GM12878 (cell line): ENCODE results near the gene UBTF. TPM values are rescaled to one million over a fixed set of nuclear protein-coding genes. Genes with fewer than 3 reads are reported as not detected.

Experiments used
- ATAC-seq: fragments of 200-7000 bp; cut with Tn5 transposase; 3 replicates; pipeline ENCODE4 v1.9.1; 2020; ENCODE audit warnings: mild to moderate bottlenecking, moderate library complexity
- BruUV-seq: library from RNA; stranded (reverse); fragments of 400-500 nt; replicated peaks from 2 replicates; lab custom pipeline; 2021; lab: Mats Ljungman, UMichigan
- CTCF ChIA-PET: fragments of 300-600 bp; sonication (Branson Sonifier 250); formaldehyde crosslinking; extraction: SDS; loops from one replicate; lab custom pipeline; 2021; ENCODE audit warnings: inconsistent platforms; lab: Yijun Ruan, JAX
- POLR2A ChIA-PET: fragments of 350-600 bp; formaldehyde crosslinking; extraction: SDS; loops from one replicate; lab custom pipeline; 2021; ENCODE audit warnings: inconsistent platforms; lab: Charles Lee
- RAD21 ChIA-PET: fragments of 300-600 bp; sonication (Branson Sonifier 250); formaldehyde crosslinking; loops from one replicate; lab custom pipeline; 2023; ENCODE audit warnings: antibody characterized with exemption; ENCODE audit not compliant: unreplicated experiment; lab: Charles Lee
- SMC1A ChIA-PET: fragments of 300-600 bp; sonication (Branson Sonifier 250); formaldehyde crosslinking; loops from one replicate; lab custom pipeline; 2023; ENCODE audit not compliant: unreplicated experiment, uncharacterized antibody; lab: Charles Lee
- DNase-seq: peaks from one replicate; pipeline ENCODE4 v3.0.0-alpha.2; 2011; ENCODE audit warnings: low read depth, low spot score
- FAIRE-seq: peaks from 3 replicates; lab custom pipeline; 2011; peaks lifted over from hg19 to GRCh38; lab: Jason Lieb, UNC
- H2AFZ ChIP-seq: 2 replicates; pipeline ENCODE4 v1.6.0; 2011; ENCODE audit warnings: low read depth, low read length, control low read depth; ENCODE audit not compliant: control insufficient read depth
- H3K27ac ChIP-seq: 2 replicates; pipeline ENCODE4 v1.5.1; 2011; ENCODE audit warnings: control low read depth; ENCODE audit not compliant: control insufficient read depth, insufficient read depth
- H3K27me3 ChIP-seq, 2 experiments: replicated peaks in 1 of 2; 2 replicates each; pipeline versions ENCODE4 v1.6.0 to v1.6.1; 2011; ENCODE audit warnings: low read length in 1 of 2; ENCODE audit not compliant: control insufficient read depth in 2 of 2, insufficient read depth in 2 of 2
- H3K36me3 ChIP-seq, 2 experiments: 2 replicates each; pipeline ENCODE4 v1.5.1; 2011; ENCODE audit warnings: low read length in 1 of 2; ENCODE audit not compliant: control insufficient read depth in 2 of 2, insufficient read depth in 2 of 2
- H3K4me1 ChIP-seq: 2 replicates; pipeline ENCODE4 v1.6.1; 2011; ENCODE audit warnings: mild to moderate bottlenecking, low read length, moderate library complexity, mixed read lengths; ENCODE audit not compliant: control insufficient read depth, insufficient read depth
- H3K4me2 ChIP-seq: 2 replicates; pipeline ENCODE4 v1.6.0; 2011; ENCODE audit warnings: control low read depth; ENCODE audit not compliant: control insufficient read depth, insufficient read depth
- H3K4me3 ChIP-seq: fragments of 200-600 bp; sonication (generic); 2 replicates; pipeline ENCODE4 v1.5.1; 2016
- H3K79me2 ChIP-seq: 2 replicates; pipeline ENCODE4 v1.6.0; 2011; ENCODE audit warnings: low read length; ENCODE audit not compliant: control insufficient read depth, insufficient read depth
- H3K9ac ChIP-seq: 2 replicates; pipeline ENCODE4 v1.8.0; 2011; ENCODE audit warnings: low read length, control low read depth, mixed read lengths; ENCODE audit not compliant: control insufficient read depth, insufficient read depth
- H3K9me3 ChIP-seq: replicated peaks from 3 replicates; pipeline ENCODE4 v1.5.1; 2011; ENCODE audit warnings: mild to moderate bottlenecking, low read length; ENCODE audit not compliant: control insufficient read depth, insufficient read depth
- H4K20me1 ChIP-seq: 2 replicates; pipeline ENCODE4 v1.6.0; 2011; ENCODE audit not compliant: control insufficient read depth, insufficient read depth
- BACH1 ChIP-seq: fragments of 450-650 bp; IDR thresholded peaks from 2 replicates; pipeline ENCODE4 v1.6.1; 2017; ENCODE audit warnings: mild to moderate bottlenecking, borderline replicate concordance
- CBFB ChIP-seq: IDR thresholded peaks from 2 replicates; pipeline ENCODE4 v1.6.1; 2016; ENCODE audit warnings: antibody characterized with exemption, low read depth
- ETV6 ChIP-seq, 2 experiments: fragments of 450-650 bp in 1 of 2; IDR thresholded peaks in 1 of 2; conservative IDR thresholded peaks in 1 of 2; 2 replicates each; pipeline ENCODE4 v1.6.1; 2014; ENCODE audit warnings: antibody characterized with exemption in 1 of 2, borderline replicate concordance in 1 of 2, low read depth in 1 of 2, mild to moderate bottlenecking in 1 of 2, moderate library complexity in 1 of 2
- FOXK2 ChIP-seq: fragments of 450-650 bp; IDR thresholded peaks from 2 replicates; pipeline ENCODE4 v1.6.1; 2017; ENCODE audit warnings: mild to moderate bottlenecking, moderate library complexity
- IRF4 ChIP-seq: IDR thresholded peaks from 2 replicates; pipeline ENCODE4 v1.6.1; 2011; ENCODE audit warnings: low read depth, low read length
- MYC ChIP-seq: IDR thresholded peaks from 2 replicates; pipeline ENCODE4 v1.6.1; 2011; ENCODE audit warnings: mild to moderate bottlenecking, low read length, moderate library complexity, inconsistent platforms; ENCODE audit not compliant: insufficient read depth, insufficient replicate concordance, insufficient read length, severe bottlenecking
- NFYB ChIP-seq: IDR thresholded peaks from 2 replicates; pipeline ENCODE4 v1.6.1; 2011; ENCODE audit warnings: low read depth, mild to moderate bottlenecking, low read length, improper control_type of control experiment, moderate library complexity; ENCODE audit not compliant: insufficient read depth
- NR2F1 ChIP-seq: fragments of 450-650 bp; conservative IDR thresholded peaks from 2 replicates; pipeline ENCODE4 v1.6.1; 2017; ENCODE audit warnings: mild to moderate bottlenecking
- POLR2A ChIP-seq: IDR thresholded peaks from 2 replicates; pipeline ENCODE4 v1.6.1; 2011; ENCODE audit warnings: low read depth, mild to moderate bottlenecking, low read length
- POU2F2 ChIP-seq: IDR thresholded peaks from 3 replicates; pipeline ENCODE4 v1.6.1; 2011; ENCODE audit warnings: low read depth, mild to moderate bottlenecking, low read length, borderline replicate concordance
- RAD21 ChIP-seq: IDR thresholded peaks from 2 replicates; pipeline ENCODE4 v1.6.1; 2011; ENCODE audit warnings: mild to moderate bottlenecking, low read depth, low read length, moderate library complexity; ENCODE audit not compliant: insufficient read depth
- RUNX3 ChIP-seq: IDR thresholded peaks from 2 replicates; pipeline ENCODE4 v1.6.1; 2012; ENCODE audit warnings: low read length, inconsistent platforms
- SP1 ChIP-seq: IDR thresholded peaks from one replicate; pipeline ENCODE4 v1.6.1; 2011; ENCODE audit warnings: low read depth, low read length
- TCF7 ChIP-seq: IDR thresholded peaks from 2 replicates; pipeline ENCODE4 v1.6.1; 2014; ENCODE audit warnings: antibody characterized with exemption, borderline replicate concordance
- ZZZ3 ChIP-seq: IDR thresholded peaks from 2 replicates; pipeline ENCODE4 v1.6.1; 2011; ENCODE audit warnings: low read depth; ENCODE audit not compliant: control insufficient read depth, insufficient read length
- WGBS: methylation state at CpG from one replicate; pipeline ENCODE4 v1.1.6; 2016; ENCODE audit warnings: low lambda C conversion rate; ENCODE audit not compliant: insufficient replicate concordance, insufficient coverage; ENCODE audit errors: missing lambda C conversion rate; 5-methylcytosine and 5-hydroxymethylcytosine counted together
- in situ Hi-C: fragments of 300-500 bp; cut with MboI; formaldehyde crosslinking; loops from 9 replicates; pipeline ENCODE4 v1.14.3; 2018; ENCODE audit warnings: mixed read lengths
- intact Hi-C: fragments of 100-400 bp; cut with micrococcal nuclease; formaldehyde crosslinking; loops from one replicate; pipeline ENCODE4 v1.14.2; 2022; ENCODE audit not compliant: unreplicated experiment
- polyA plus RNA-seq, 11 experiments: library from polyadenylated mRNA; depleted of rRNA in 4 of 11; unstranded in 6 of 11; stranded (reverse) in 5 of 11; fragments of >200 nt; fragmentation: Nextera tagmentation in 4 of 11; fragmentation: Illumina TruSeq in 1 of 11; extraction: Ambion mirVana in 4 of 11; extraction: Trizol in 1 of 11; gene quantifications; 1 replicate in 1 of 11; 2 replicates in 10 of 11; pipeline versions ENCODE4 v1.2.1 to v1.2.3, GENCODE V29; 2011 to 2016; ENCODE audit warnings: inconsistent platforms in 2 of 11, missing spikeins in 2 of 11, low read depth in 1 of 11
- total RNA-seq, 4 experiments: library from RNA; depleted of rRNA in 3 of 4; stranded (reverse); fragments of >200 nt in 3 of 4; fragmentation: Illumina TruSeq in 1 of 4; extraction: Trizol in 1 of 4; gene quantifications; 2 replicates each; pipeline versions ENCODE4 v1.2.1 to v1.2.3, GENCODE V29; 2013 to 2021
- TF ChIP-seq, protein P1 (sequence below): IDR thresholded peaks from 2 replicates; pipeline ENCODE4 v1.6.1; 2011; ENCODE audit warnings: borderline replicate concordance, low read depth, mild to moderate bottlenecking, moderate library complexity, mixed read lengths, low read length; ENCODE audit not compliant: insufficient read depth; ENCODE audit errors: extremely low read length

Gene UBTF
- total and polyA plus RNA-seq, 10 of the 15 experiments (the other 5 are each of a cell fraction or from before 2014, with no cell fraction given): 2.2 to 124 (median 79.6) TPM

GRCh38 chr17:44170135-44170498 is 49.4 kb downstream of the UBTF start:
- ChIA-PET SMC1A (interaction anchor here (0.8 to 1.2 kb wide), 2 partner anchors 18 to 19 kb away, joined by 3 to 6 read pairs; no protein-coding TSS in a partner anchor), POLR2A (interaction anchor here (0.6 kb wide), 1 partner anchor 266 kb away, joined by 7 read pairs; no protein-coding TSS in a partner anchor), CTCF (interaction anchor here (1.8 to 5.2 kb wide), 2 partner anchors 19 to 225 kb away, joined by 4 to 56 read pairs; partner anchors contain the start of gene PPY)
- no peak for ATAC-seq
- BruUV-seq: no TSS peak
- intact Hi-C loops: no loop called here
- Histone ChIP-seq H3K9ac (no peak overlapping the region), H3K4me1 (peaks cover 5% of the 10 kb centered on the region), H4K20me1 (no peaks in the 10 kb centered on the region), H3K4me2 (no peak overlapping the region), H3K27ac (no peak overlapping the region), H3K36me3 (peaks cover 0 to 4% of the 10 kb centered on the region in 2 experiments; a peak in 1 of 4 replicates), H3K4me3 (no peak overlapping the region)
- no peak for DNase-seq
- WGBS: 70% methylated on average over 5 of the region's 5 CpGs
- FAIRE-seq: no peak
- TF ChIP-seq CBFB (no peak), POU2F2 (no peak), RUNX3 (no peak), POLR2A (no peak; the same call in 1 of the 2 replicates), BACH1 (no peak), MYC (no peak), TCF7 (no peak), RAD21 (no peak), IRF4 (no peak), FOXK2 (no peak), NR2F1 (no peak), ETV6 (conservative IDR thresholded peaks at IDR 0.05 in 1 of 2, IDR thresholded peaks at IDR 0.05 in 1 of 2; ENCODE audit: borderline replicate concordance in 1 of 2, low read depth in 1 of 2) (no peak), NFYB (no peak), ZZZ3 (no peak), SP1 (no peak)
- TF ChIP-seq, protein P1, sequence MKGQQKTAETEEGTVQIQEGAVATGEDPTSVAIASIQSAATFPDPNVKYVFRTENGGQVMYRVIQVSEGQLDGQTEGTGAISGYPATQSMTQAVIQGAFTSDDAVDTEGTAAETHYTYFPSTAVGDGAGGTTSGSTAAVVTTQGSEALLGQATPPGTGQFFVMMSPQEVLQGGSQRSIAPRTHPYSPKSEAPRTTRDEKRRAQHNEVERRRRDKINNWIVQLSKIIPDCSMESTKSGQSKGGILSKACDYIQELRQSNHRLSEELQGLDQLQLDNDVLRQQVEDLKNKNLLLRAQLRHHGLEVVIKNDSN: no peak
- TF ChIP-seq, all 136 proteins: peak for 0
- RAD21 ChIA-PET: interaction anchor here (1.3 kb wide), 1 partner anchor 226 kb away, joined by 4 read pairs; no protein-coding TSS in a partner anchor
- Histone ChIP-seq H2AFZ (no peak overlapping the region), H3K27me3 (no peaks in the 10 kb centered on the region), H3K79me2 (no peaks in the 10 kb centered on the region), H3K9me3 (no peaks in the 10 kb centered on the region)
- in situ Hi-C loops: no loop called here
